ENCODE measurements around the gene SARS1. TPM values are rescaled to one million over a fixed set of nuclear protein-coding genes. Genes with fewer than 3 reads are reported as not detected.
A peak's percentile ranks its signal among the peaks of the same experiment; 100 is the strongest.

SARS1 gene
- polyA plus RNA-seq, 1 of the 3 experiments (the other 2 are of a cell fraction) = 98.3 TPM

DNA sequence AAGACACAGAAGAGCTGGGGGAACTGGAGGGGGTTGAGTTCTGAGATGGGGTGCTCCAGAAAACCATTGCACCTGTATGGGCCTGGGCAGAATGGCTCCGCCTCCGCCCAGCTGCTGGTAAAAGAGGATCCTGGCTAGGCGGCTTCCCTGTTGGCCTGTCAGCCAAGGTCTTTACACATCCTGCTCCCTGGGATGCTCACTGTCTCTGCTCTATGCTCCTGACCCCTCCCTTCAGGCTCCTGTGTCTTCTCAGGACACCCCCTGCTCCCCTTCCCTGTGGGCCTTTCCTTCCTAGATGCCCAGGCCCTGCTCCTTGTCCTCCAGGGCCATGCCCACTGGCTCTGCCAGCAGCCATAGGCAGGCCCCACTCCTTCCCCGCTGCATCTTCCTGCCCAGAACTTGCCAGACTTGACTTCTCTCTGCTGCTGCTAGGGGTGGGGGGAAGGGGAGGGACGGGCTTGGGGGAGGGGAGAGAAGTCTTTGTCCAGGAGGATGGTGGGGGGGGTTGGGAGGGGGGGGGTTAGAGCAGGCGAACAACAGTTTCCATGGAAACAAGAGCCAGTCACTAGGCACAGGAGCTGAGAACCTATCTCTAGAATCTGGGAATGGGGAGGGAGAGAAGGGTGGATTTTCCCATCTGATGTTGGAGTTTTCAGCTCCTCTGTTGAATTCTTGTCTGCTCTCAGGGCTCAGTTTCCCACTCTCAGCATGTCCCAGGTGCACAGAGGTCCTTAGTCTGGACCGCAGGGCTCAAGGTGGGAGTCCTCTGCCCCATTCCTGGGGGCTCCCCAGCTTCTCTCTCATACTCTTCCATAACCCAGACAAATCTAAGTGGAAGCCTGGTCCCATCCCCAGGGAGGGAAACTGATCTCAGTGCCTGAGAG is 46.2 kb downstream of the SARS1 start:
- Histone ChIP-seq H3K4me2 (no peak overlapping the region), H3K79me2 (ENCODE audit: insufficient read depth) (no peaks in the 10 kb centered on the region), H4K20me1 (ENCODE audit: insufficient read depth) (no peaks in the 10 kb centered on the region), H3F3A (replicated peaks; ENCODE audit: insufficient read depth) (no peaks in the 10 kb centered on the region), H3K36me3 (replicated peaks in 1 of 2; ENCODE audit: control insufficient read depth in 1 of 2, insufficient read depth in 2 of 2, low read length in 1 of 2) (peaks cover 0 to 5% of the 10 kb centered on the region in 2 experiments), H3K27me3 (ENCODE audit: insufficient read depth) (no peaks in the 10 kb centered on the region), H2AFZ (ENCODE audit: low read depth) (no peak overlapping the region), H3K9ac (no peak overlapping the region), H3K9me3 (no peaks in the 10 kb centered on the region), H3K27ac (ENCODE audit: low read depth in 2 of 2, low read length in 1 of 2) (peak overlapping the region in 1 of 2 experiments; percentile 63; a peak in 2 of 4 replicates), H3K4me3 (ENCODE audit: low read depth in 2 of 2, low read length in 1 of 2) (no peak overlapping the region), H3K4me1 (ENCODE audit: control insufficient read depth in 1 of 2, insufficient read depth in 2 of 2, low read depth in 1 of 2, low read length in 1 of 2) (peaks cover 0 to 36% of the 10 kb centered on the region in 2 experiments; a peak in 2 of 4 replicates), H3K9me2 (no peaks in the 10 kb centered on the region)
- POLR2A ChIA-PET = no interaction called here
- WGBS (ENCODE audit: low lambda C conversion rate) = 69% methylated on average over 7 of the region's 7 CpGs
- TF ChIP-seq, protein P1, sequence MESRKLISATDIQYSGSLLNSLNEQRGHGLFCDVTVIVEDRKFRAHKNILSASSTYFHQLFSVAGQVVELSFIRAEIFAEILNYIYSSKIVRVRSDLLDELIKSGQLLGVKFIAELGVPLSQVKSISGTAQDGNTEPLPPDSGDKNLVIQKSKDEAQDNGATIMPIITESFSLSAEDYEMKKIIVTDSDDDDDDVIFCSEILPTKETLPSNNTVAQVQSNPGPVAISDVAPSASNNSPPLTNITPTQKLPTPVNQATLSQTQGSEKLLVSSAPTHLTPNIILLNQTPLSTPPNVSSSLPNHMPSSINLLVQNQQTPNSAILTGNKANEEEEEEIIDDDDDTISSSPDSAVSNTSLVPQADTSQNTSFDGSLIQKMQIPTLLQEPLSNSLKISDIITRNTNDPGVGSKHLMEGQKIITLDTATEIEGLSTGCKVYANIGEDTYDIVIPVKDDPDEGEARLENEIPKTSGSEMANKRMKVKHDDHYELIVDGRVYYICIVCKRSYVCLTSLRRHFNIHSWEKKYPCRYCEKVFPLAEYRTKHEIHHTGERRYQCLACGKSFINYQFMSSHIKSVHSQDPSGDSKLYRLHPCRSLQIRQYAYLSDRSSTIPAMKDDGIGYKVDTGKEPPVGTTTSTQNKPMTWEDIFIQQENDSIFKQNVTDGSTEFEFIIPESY (IDR thresholded peaks at IDR 0.05; ENCODE audit: borderline replicate concordance, low read depth) = no peak
- TF ChIP-seq, protein P2, sequence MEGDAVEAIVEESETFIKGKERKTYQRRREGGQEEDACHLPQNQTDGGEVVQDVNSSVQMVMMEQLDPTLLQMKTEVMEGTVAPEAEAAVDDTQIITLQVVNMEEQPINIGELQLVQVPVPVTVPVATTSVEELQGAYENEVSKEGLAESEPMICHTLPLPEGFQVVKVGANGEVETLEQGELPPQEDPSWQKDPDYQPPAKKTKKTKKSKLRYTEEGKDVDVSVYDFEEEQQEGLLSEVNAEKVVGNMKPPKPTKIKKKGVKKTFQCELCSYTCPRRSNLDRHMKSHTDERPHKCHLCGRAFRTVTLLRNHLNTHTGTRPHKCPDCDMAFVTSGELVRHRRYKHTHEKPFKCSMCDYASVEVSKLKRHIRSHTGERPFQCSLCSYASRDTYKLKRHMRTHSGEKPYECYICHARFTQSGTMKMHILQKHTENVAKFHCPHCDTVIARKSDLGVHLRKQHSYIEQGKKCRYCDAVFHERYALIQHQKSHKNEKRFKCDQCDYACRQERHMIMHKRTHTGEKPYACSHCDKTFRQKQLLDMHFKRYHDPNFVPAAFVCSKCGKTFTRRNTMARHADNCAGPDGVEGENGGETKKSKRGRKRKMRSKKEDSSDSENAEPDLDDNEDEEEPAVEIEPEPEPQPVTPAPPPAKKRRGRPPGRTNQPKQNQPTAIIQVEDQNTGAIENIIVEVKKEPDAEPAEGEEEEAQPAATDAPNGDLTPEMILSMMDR (IDR thresholded peaks at IDR 0.05) = no peak
- TF ChIP-seq EZH2phosphoT487 (IDR thresholded peaks at IDR 0.05; ENCODE audit: borderline replicate concordance, low read depth) (no peak), FOSL2 (IDR thresholded peaks at IDR 0.05; ENCODE audit: borderline replicate concordance, low read depth) (no peak), TAF1 (IDR thresholded peaks at IDR 0.05; ENCODE audit: borderline replicate concordance, low read depth, low read length) (no peak), RFX5 (IDR thresholded peaks at IDR 0.05; ENCODE audit: low read length) (no peak), RAD21 (IDR thresholded peaks at IDR 0.05; ENCODE audit: low read length) (no peak), TEAD4 (IDR thresholded peaks at IDR 0.05; ENCODE audit: borderline replicate concordance, insufficient read depth) (no peak), EP300 (IDR thresholded peaks at IDR 0.05; ENCODE audit: borderline replicate concordance in 1 of 2, low read depth in 1 of 2, low read length in 1 of 2) (no peak), SMC3 (IDR thresholded peaks at IDR 0.05; ENCODE audit: low read depth, low read length) (no peak), NRF1 (IDR thresholded peaks at IDR 0.05; ENCODE audit: low read depth, low read length) (no peak), GABPA (IDR thresholded peaks at IDR 0.05; ENCODE audit: low read depth) (no peak)
- TF ChIP-seq, protein P3, sequence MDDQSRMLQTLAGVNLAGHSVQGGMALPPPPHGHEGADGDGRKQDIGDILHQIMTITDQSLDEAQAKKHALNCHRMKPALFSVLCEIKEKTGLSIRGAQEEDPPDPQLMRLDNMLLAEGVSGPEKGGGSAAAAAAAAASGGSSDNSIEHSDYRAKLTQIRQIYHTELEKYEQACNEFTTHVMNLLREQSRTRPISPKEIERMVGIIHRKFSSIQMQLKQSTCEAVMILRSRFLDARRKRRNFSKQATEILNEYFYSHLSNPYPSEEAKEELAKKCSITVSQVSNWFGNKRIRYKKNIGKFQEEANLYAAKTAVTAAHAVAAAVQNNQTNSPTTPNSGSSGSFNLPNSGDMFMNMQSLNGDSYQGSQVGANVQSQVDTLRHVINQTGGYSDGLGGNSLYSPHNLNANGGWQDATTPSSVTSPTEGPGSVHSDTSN (IDR thresholded peaks at IDR 0.05) = no peak
- TF ChIP-seq, protein P4, sequence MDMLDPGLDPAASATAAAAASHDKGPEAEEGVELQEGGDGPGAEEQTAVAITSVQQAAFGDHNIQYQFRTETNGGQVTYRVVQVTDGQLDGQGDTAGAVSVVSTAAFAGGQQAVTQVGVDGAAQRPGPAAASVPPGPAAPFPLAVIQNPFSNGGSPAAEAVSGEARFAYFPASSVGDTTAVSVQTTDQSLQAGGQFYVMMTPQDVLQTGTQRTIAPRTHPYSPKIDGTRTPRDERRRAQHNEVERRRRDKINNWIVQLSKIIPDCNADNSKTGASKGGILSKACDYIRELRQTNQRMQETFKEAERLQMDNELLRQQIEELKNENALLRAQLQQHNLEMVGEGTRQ (IDR thresholded peaks at IDR 0.05; ENCODE audit: borderline replicate concordance, low read depth, low read length) = no peak
- TF ChIP-seq, protein P5, sequence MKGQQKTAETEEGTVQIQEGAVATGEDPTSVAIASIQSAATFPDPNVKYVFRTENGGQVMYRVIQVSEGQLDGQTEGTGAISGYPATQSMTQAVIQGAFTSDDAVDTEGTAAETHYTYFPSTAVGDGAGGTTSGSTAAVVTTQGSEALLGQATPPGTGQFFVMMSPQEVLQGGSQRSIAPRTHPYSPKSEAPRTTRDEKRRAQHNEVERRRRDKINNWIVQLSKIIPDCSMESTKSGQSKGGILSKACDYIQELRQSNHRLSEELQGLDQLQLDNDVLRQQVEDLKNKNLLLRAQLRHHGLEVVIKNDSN (IDR thresholded peaks at IDR 0.05; ENCODE audit: borderline replicate concordance, low read depth) = no peak
- TF ChIP-seq, protein P6, sequence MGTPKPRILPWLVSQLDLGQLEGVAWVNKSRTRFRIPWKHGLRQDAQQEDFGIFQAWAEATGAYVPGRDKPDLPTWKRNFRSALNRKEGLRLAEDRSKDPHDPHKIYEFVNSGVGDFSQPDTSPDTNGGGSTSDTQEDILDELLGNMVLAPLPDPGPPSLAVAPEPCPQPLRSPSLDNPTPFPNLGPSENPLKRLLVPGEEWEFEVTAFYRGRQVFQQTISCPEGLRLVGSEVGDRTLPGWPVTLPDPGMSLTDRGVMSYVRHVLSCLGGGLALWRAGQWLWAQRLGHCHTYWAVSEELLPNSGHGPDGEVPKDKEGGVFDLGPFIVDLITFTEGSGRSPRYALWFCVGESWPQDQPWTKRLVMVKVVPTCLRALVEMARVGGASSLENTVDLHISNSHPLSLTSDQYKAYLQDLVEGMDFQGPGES (IDR thresholded peaks at IDR 0.05; ENCODE audit: low read depth, low read length) = no peak
- TF ChIP-seq, protein P7, sequence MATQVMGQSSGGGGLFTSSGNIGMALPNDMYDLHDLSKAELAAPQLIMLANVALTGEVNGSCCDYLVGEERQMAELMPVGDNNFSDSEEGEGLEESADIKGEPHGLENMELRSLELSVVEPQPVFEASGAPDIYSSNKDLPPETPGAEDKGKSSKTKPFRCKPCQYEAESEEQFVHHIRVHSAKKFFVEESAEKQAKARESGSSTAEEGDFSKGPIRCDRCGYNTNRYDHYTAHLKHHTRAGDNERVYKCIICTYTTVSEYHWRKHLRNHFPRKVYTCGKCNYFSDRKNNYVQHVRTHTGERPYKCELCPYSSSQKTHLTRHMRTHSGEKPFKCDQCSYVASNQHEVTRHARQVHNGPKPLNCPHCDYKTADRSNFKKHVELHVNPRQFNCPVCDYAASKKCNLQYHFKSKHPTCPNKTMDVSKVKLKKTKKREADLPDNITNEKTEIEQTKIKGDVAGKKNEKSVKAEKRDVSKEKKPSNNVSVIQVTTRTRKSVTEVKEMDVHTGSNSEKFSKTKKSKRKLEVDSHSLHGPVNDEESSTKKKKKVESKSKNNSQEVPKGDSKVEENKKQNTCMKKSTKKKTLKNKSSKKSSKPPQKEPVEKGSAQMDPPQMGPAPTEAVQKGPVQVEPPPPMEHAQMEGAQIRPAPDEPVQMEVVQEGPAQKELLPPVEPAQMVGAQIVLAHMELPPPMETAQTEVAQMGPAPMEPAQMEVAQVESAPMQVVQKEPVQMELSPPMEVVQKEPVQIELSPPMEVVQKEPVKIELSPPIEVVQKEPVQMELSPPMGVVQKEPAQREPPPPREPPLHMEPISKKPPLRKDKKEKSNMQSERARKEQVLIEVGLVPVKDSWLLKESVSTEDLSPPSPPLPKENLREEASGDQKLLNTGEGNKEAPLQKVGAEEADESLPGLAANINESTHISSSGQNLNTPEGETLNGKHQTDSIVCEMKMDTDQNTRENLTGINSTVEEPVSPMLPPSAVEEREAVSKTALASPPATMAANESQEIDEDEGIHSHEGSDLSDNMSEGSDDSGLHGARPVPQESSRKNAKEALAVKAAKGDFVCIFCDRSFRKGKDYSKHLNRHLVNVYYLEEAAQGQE (IDR thresholded peaks at IDR 0.05; ENCODE audit: low read depth, low read length) = no peak
- DNase-seq = peak; percentile 77
- CTCF ChIA-PET = interaction anchor here (0.8 to 2.1 kb wide), 10 partner anchors 10 to 273 kb away, joined by 3 to 7 read pairs (median 4); a partner anchor contains a TSS
